Fibroblast of peridontal ligament (primary cell): Measurements from ENCODE around the gene TLR10.
"Not testable (repeated sequence)": the region's sequence is repeated elsewhere in the genome, so short reads cannot be mapped to it uniquely, and the experiment has no call there.

Experiments
- DNase-seq: peaks from one replicate; pipeline ENCODE4 v3.0.0-alpha.2; 2010; ENCODE audit errors: extremely low read depth

Gene TLR10

GRCh38 chr4:38782452-38783108 lies at the start of gene TLR10:
Gene TLR10 (minus strand): TSS chr4:38782990. CDS start chr4:38775590, 7,400 bp downstream.
- peak; percentile 67 for DNase-seq

GRCh38 chr4:38832206-38832605 lies 49.4 kb upstream of the TLR10 start:
- DNase-seq = no peak

- DNase-seq = peak; percentile 11
These were observed 48.9 kb upstream of the TLR10 start for GRCh38 chr4:38831653-38832052.

GRCh38 chr4:38829237-38829636 lies 46.4 kb upstream of the TLR10 start:
- no peak for DNase-seq

GRCh38 chr4:38823766-38824165 lies 41.0 kb upstream of the TLR10 start:
- no peak for DNase-seq

- DNase-seq = no peak
These were observed 40.0 kb upstream of the TLR10 start for GRCh38 chr4:38822748-38823303.

- DNase-seq = peak; percentile 11
These were observed 38.9 kb upstream of the TLR10 start for GRCh38 chr4:38821739-38822138.

- DNase-seq = no peak
These were observed 37.7 kb upstream of the TLR10 start for GRCh38 chr4:38820329-38821061.

GRCh38 chr4:38819569-38819968 lies 36.8 kb upstream of the TLR10 start:
- peak; percentile 47 for DNase-seq

- DNase-seq = no peak
These were observed 35.7 kb upstream of the TLR10 start for GRCh38 chr4:38818441-38818976.

- no peak for DNase-seq
These were observed 33.3 kb upstream of the TLR10 start for GRCh38 chr4:38815885-38816782.

GRCh38 chr4:38814386-38814785 lies 31.6 kb upstream of the TLR10 start:
- no peak for DNase-seq

GRCh38 chr4:38811297-38811696 lies 28.5 kb upstream of the TLR10 start:
- DNase-seq = no peak

- DNase-seq = not testable (repeated sequence)
These were observed 24.7 kb upstream of the TLR10 start for GRCh38 chr4:38807462-38807861.

- not testable (repeated sequence) for DNase-seq
These were observed 23.5 kb upstream of the TLR10 start for GRCh38 chr4:38806251-38806650.

- peak; percentile 49 for DNase-seq
These were observed 22.8 kb upstream of the TLR10 start for GRCh38 chr4:38805530-38806145.

GRCh38 chr4:38804654-38805295 lies 22.0 kb upstream of the TLR10 start, which contains the start of gene TLR1:
Gene TLR1 (minus strand): TSS chr4:38804791. CDS start chr4:38798831, 5,960 bp downstream.
- peak; percentile 89 for DNase-seq

GRCh38 chr4:38803833-38804653 lies 21.3 kb upstream of the TLR10 start:
- peak; percentile 13 for DNase-seq

- no peak for DNase-seq
These were observed 20.0 kb upstream of the TLR10 start for GRCh38 chr4:38802561-38803355.
